Measurements from ENCODE around the gene TEPSIN.

GRCh38 chr17:81278831-81279230, 40.0 kb upstream of the TEPSIN start:
- no peak for TF ChIP-seq CTCF (IDR thresholded peaks at IDR 0.05; ENCODE audit: insufficient read depth, low read length, poor library complexity, severe bottlenecking)
- TF ChIP-seq EZH2phosphoT487 (conservative IDR thresholded peaks at IDR 0.05; ENCODE audit: low read length) = no peak
